Heart left ventricle (tissue), 13 donors: Measurements from ENCODE around the gene CHST4.

Source experiments
- POLR2A ChIP-seq, 2 donors: fragments of 450-650 bp; IDR thresholded peaks; one replicate each; pipeline ENCODE4 v1.6.1; 2017; ENCODE audit warnings: antibody characterized with exemption in 2 of 2, mild to moderate bottlenecking in 2 of 2, moderate library complexity in 2 of 2
- TF ChIP-seq, protein P1 (sequence below), 12 donors: fragments of 200-600 bp; sonication (generic) in 4 of 12; IDR thresholded peaks; one replicate each; pipeline versions ENCODE4 v1.5.0 to v1.8.0; 2018 to 2022; ENCODE audit warnings: antibody characterized with exemption in 12 of 12, mild to moderate bottlenecking in 5 of 12
- donor health status: ischemic (EF 13 %, LVEDD 7.1; RV severe dilation, severe dysfunction).
- donor health status: DM: no; HTN: yes; CAD: no.
- donor health status: DM: no; HTN: no; CAD: no.
- donor health status: ischemic (EF 25% LVEDD 6.9; RV normal size, moderate dysfunction).
- donor health status: ischemic (EF 25% LVEDD 5.7; RV mildly dilated, moderate dysfunction).
- donor health status: ischemic (EF 35%, LVEDD 5.7; RV mildly dilated, moderate dysfunction).
- donor health status: nonischemic (EF 11% LVEDD 7.7; RV severe dilation, severe dysfunction).
- donor health status: DM: yes; HTN: yes; CAD: no.
- donor health status: PGD.
- donor health status: ischemic (EF 29% LVEDD 5.4; RV normal size, mild dysfunction).
- donor health status: nonischemic (EF 23%, LVEDD 6.1; RV moderate dilation, normal function).

DNA sequence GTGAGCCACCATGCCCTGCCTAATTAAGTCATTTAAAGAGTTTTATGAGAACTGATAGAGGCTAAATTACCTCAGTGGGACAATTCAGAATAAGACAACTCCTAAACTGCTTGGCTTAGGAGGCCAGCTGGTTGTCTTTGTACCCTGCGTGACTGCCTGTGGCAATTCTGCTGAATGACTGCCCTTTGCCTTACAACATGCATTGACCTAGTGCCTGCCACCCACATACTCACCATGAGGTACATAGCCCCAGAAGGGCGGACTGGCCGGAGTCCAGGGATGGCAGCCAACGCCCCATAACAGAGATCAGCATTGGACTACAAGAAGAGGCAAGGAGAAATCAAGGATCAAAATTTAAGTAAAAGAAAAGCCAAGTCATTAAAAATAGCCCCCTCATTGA, 43.4 kb downstream of the CHST4 start:
- TF ChIP-seq, protein P1, sequence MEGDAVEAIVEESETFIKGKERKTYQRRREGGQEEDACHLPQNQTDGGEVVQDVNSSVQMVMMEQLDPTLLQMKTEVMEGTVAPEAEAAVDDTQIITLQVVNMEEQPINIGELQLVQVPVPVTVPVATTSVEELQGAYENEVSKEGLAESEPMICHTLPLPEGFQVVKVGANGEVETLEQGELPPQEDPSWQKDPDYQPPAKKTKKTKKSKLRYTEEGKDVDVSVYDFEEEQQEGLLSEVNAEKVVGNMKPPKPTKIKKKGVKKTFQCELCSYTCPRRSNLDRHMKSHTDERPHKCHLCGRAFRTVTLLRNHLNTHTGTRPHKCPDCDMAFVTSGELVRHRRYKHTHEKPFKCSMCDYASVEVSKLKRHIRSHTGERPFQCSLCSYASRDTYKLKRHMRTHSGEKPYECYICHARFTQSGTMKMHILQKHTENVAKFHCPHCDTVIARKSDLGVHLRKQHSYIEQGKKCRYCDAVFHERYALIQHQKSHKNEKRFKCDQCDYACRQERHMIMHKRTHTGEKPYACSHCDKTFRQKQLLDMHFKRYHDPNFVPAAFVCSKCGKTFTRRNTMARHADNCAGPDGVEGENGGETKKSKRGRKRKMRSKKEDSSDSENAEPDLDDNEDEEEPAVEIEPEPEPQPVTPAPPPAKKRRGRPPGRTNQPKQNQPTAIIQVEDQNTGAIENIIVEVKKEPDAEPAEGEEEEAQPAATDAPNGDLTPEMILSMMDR (IDR thresholded peaks at IDR 0.05), result no peak
- TF ChIP-seq POLR2A (IDR thresholded peaks at IDR 0.05), result no peak
